Calu3 (cell line): ENCODE data around the gene ARHGAP19. TPM values are rescaled to one million over a fixed set of nuclear protein-coding genes. Genes with fewer than 3 reads are reported as not detected.
A peak's percentile ranks its signal among the peaks of the same experiment; 100 is the strongest.

Experiments used
- Bru-seq: library from RNA; stranded (reverse); fragments of 400-500 nt; gene quantifications from one replicate; lab custom pipeline; 2021; lab: Mats Ljungman, UMichigan
- BruChase-seq, 2 experiments: library from RNA; stranded (reverse); fragments of 400-500 nt; gene quantifications; one replicate each; lab custom pipeline; 2021; lab: Mats Ljungman, UMichigan
- BruUV-seq: library from RNA; stranded (reverse); fragments of 400-500 nt; replicated peaks from 2 replicates; lab custom pipeline; 2021; lab: Mats Ljungman, UMichigan
- CTCF ChIA-PET: fragments of 300-600 bp; sonication (Branson Sonifier 250); formaldehyde crosslinking; loops from one replicate; lab custom pipeline; 2022; ENCODE audit warnings: antibody characterized with exemption; lab: Charles Lee
- DNase-seq: peaks from one replicate; pipeline ENCODE4 v3.0.0; 2022
- H3K27ac Mint-ChIP-seq: one replicate; pipeline ENCODE4 v1.8.0; 2022; ENCODE audit warnings: mixed read lengths; ENCODE audit not compliant: unreplicated experiment
- H3K27me3 Mint-ChIP-seq: one replicate; pipeline ENCODE4 v1.8.0; 2022; ENCODE audit warnings: mixed read lengths; ENCODE audit not compliant: unreplicated experiment
- H3K36me3 Mint-ChIP-seq: one replicate; pipeline ENCODE4 v1.8.0; 2022; ENCODE audit warnings: mild to moderate bottlenecking, moderate library complexity, mixed read lengths; ENCODE audit not compliant: insufficient read depth, unreplicated experiment
- H3K4me1 Mint-ChIP-seq: one replicate; pipeline ENCODE4 v1.8.0; 2022; ENCODE audit warnings: mild to moderate bottlenecking, low read depth, mixed read lengths; ENCODE audit not compliant: unreplicated experiment
- H3K4me3 Mint-ChIP-seq: one replicate; pipeline ENCODE4 v1.8.0; 2022; ENCODE audit warnings: mild to moderate bottlenecking, low read depth, moderate library complexity, mixed read lengths; ENCODE audit not compliant: unreplicated experiment
- H3K9me3 Mint-ChIP-seq: one replicate; pipeline ENCODE4 v1.8.0; 2022; ENCODE audit warnings: low read depth, mixed read lengths; ENCODE audit not compliant: unreplicated experiment
- intact Hi-C: fragments of 100-400 bp; cut with micrococcal nuclease; formaldehyde crosslinking; loops from one replicate; pipeline ENCODE4 v1.10.0; 2022; ENCODE audit not compliant: unreplicated experiment
- long read RNA-seq: library from polyadenylated mRNA; stranded (forward); transcript quantifications from one replicate; pipeline ENCODE4 v2.0.0, GENCODE V29; 2022
- total RNA-seq: library from RNA; stranded (reverse); gene quantifications from 2 replicates; pipeline ENCODE4 v1.2.3, GENCODE V29; 2022
- TF ChIP-seq, protein P1 (sequence below): fragments of 200-600 bp; IDR thresholded peaks from one replicate; pipeline ENCODE4 v1.8.0; 2022; ENCODE audit warnings: antibody characterized with exemption; ENCODE audit not compliant: unreplicated experiment

ARHGAP19 gene, protein sequence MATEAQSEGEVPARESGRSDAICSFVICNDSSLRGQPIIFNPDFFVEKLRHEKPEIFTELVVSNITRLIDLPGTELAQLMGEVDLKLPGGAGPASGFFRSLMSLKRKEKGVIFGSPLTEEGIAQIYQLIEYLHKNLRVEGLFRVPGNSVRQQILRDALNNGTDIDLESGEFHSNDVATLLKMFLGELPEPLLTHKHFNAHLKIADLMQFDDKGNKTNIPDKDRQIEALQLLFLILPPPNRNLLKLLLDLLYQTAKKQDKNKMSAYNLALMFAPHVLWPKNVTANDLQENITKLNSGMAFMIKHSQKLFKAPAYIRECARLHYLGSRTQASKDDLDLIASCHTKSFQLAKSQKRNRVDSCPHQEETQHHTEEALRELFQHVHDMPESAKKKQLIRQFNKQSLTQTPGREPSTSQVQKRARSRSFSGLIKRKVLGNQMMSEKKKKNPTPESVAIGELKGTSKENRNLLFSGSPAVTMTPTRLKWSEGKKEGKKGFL
- total RNA-seq (3.7 and 6.7 TPM in 2 replicates), Bru-seq, nascent RNA (percentile 61 among the genes with signal in this experiment), BruChase-seq, experiment 1, labeled RNA remaining after a 6-hour chase (percentile 85 among the genes with signal in this experiment), BruChase-seq, experiment 2, labeled RNA remaining after a 2-hour chase (percentile 88 among the genes with signal in this experiment)
- long read RNA-seq, full-length matches to known transcripts = 7 of 11 reads
- long read RNA-seq, partial matches to known transcripts = 0 of 11 reads
- long read RNA-seq, other reads (novel, unspliced or antisense) = 4 of 11 reads

DNA sequence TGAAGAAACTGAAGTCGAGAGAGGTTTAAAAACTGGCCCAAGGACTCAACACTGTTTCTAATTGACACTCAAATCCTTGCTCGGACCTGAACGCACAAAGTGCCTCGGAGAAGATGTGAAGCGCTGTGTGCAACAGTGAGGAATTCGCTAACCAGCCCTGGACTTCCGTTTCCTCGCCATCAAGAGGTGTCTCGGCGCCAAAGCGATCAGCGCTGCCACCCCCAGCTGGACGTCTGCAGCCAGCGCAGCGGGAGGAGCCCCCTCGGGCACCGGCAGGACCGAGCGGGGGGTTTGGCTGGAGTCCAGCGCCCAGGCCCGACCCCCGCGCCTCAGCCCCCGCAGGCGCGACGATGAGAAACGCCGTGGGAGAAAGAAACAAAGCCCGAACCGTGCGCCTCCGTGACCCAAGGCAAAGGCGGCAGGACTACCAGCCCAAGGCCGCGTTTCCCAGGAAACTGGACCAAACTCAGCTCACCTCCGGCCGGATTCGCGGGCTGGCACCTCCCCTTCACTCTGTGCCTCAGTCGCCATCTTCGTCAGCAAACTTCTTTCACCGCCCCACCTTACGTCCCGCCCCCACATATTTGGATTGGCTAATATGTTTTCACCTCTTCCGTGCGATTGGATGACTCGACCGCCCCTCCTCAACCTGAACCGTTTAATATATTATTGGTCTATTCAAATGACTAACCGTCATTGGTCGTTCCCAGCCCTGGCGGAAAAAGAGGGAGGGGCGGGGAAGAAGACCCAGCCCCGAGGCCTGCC lies at the start of gene ARHGAP19:
TSS of gene ARHGAP19 (minus strand) at position 541 of the 765 bp plus-strand sequence. CDS start at position 531, 10 bp downstream.
- TF ChIP-seq, protein P1, sequence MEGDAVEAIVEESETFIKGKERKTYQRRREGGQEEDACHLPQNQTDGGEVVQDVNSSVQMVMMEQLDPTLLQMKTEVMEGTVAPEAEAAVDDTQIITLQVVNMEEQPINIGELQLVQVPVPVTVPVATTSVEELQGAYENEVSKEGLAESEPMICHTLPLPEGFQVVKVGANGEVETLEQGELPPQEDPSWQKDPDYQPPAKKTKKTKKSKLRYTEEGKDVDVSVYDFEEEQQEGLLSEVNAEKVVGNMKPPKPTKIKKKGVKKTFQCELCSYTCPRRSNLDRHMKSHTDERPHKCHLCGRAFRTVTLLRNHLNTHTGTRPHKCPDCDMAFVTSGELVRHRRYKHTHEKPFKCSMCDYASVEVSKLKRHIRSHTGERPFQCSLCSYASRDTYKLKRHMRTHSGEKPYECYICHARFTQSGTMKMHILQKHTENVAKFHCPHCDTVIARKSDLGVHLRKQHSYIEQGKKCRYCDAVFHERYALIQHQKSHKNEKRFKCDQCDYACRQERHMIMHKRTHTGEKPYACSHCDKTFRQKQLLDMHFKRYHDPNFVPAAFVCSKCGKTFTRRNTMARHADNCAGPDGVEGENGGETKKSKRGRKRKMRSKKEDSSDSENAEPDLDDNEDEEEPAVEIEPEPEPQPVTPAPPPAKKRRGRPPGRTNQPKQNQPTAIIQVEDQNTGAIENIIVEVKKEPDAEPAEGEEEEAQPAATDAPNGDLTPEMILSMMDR = no peak
- peaks cover 17% of the 10 kb centered on the region for H3K36me3 Mint-ChIP-seq
- H3K27ac Mint-ChIP-seq = peak within 1 kb of the TSS; percentile 79
- CTCF ChIA-PET = interaction anchor here (2.0 kb wide), 1 partner anchor 40 kb away, joined by 8 read pairs; no protein-coding TSS in a partner anchor
- peak within 1 kb of the TSS; percentile 75 for H3K4me3 Mint-ChIP-seq
- intact Hi-C loops = no loop called here
- no peaks in the 10 kb centered on the region for H3K9me3 Mint-ChIP-seq
- H3K4me1 Mint-ChIP-seq = peaks cover 7% of the 10 kb centered on the region
- no peaks in the 10 kb centered on the region for H3K27me3 Mint-ChIP-seq
- TSS peak; percentile 84 for BruUV-seq
- DNase-seq = peak; percentile 90

DNA sequence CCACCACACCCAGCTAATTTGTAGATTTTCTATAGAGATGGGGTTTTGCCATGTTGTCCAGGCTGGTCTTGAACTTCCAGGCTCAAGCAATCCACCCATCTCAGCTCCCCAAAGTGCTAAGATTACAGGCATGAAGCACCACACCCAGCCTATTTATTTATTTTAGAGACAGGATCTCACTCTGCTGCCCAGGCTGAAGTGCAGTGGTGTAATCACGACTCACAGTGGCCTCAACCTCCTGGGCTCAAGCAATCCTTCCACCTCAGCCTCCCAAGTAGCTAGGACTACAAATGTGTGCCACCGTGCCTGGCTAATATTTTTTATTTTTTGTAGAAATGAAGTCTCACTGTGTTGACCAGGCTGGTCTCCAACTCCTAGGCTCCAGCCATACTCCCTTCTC lies 49.0 kb upstream of the ARHGAP19 start:
- CTCF ChIA-PET = no interaction called here
- H3K27ac Mint-ChIP-seq = no peak overlapping the region
- H3K4me1 Mint-ChIP-seq = no peaks in the 10 kb centered on the region
- H3K9me3 Mint-ChIP-seq = no peaks in the 10 kb centered on the region
- DNase-seq = no peak
- no TSS peak for BruUV-seq
- intact Hi-C loops = no loop called here
- H3K27me3 Mint-ChIP-seq = no peaks in the 10 kb centered on the region
- H3K4me3 Mint-ChIP-seq = no peak overlapping the region
- TF ChIP-seq, protein P1 = no peak
- no peaks in the 10 kb centered on the region for H3K36me3 Mint-ChIP-seq

DNA sequence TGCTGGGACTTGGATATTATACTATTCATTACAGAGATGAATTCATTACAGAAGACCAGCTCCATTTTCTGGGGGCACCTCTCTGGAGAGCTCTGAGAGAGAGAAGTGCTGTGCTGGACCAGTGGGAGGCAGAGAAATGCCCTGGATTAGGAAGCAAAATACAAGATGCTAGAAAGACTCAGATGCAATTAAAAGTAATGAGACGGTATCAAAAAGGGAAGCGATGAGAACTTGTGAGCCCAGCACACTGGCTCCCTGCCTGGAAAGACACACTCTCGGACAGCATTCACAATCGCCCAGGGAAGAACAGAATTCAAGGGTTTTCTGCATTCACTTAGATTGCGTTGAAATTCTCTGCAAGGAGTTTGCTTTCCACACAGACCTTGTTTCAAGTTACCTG lies 45.6 kb upstream of the ARHGAP19 start:
- Mint-ChIP-seq H3K36me3 (peaks cover 15% of the 10 kb centered on the region), H3K27ac (no peak overlapping the region), H3K27me3 (no peaks in the 10 kb centered on the region), H3K9me3 (no peaks in the 10 kb centered on the region), H3K4me1 (peaks cover 6% of the 10 kb centered on the region), H3K4me3 (no peak overlapping the region)
- intact Hi-C loops = no loop called here
- CTCF ChIA-PET = no interaction called here
- TF ChIP-seq, protein P1 = no peak
- BruUV-seq = no TSS peak
- DNase-seq = no peak
